GM18499 (cell line): ENCODE data around the gene UBA1.

Experiments
- ATAC-seq: cut with Tn5 transposase; IDR thresholded peaks from one replicate; pipeline ENCODE4 v1.9.1; 2021; ENCODE audit warnings: moderate number of reproducible peaks; ENCODE audit not compliant: insufficient read depth, unreplicated experiment

Gene UBA1

GRCh38 chrX:47169726-47170515 is 23.7 kb upstream of the UBA1 start:
- no peak for ATAC-seq

- no peak for ATAC-seq
These were observed 22.6 kb upstream of the UBA1 start for GRCh38 chrX:47170861-47171692.

DNA sequence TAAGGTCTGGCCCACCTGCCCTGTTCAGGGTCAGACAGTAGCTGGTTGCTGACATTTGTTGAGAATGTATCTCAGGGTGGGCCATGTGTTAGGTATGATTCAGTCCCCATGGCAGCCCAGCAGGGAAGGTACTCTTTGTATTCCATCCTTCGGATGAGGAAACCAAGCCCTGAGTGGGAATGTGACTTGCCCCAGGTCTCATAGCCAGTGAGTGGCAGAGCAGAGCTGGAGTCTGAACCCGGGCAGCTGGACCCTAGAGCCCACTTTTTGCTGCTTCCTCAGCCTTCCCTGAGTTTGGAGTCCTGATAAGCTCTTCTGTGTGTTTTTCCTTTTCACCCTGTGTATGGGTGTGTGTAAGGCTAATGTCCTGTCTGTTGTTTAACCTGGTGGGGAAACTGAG is 21.6 kb upstream of the UBA1 start:
- ATAC-seq, result no peak

GRCh38 chrX:47172549-47172948 is 21.1 kb upstream of the UBA1 start:
- ATAC-seq, result no peak

DNA sequence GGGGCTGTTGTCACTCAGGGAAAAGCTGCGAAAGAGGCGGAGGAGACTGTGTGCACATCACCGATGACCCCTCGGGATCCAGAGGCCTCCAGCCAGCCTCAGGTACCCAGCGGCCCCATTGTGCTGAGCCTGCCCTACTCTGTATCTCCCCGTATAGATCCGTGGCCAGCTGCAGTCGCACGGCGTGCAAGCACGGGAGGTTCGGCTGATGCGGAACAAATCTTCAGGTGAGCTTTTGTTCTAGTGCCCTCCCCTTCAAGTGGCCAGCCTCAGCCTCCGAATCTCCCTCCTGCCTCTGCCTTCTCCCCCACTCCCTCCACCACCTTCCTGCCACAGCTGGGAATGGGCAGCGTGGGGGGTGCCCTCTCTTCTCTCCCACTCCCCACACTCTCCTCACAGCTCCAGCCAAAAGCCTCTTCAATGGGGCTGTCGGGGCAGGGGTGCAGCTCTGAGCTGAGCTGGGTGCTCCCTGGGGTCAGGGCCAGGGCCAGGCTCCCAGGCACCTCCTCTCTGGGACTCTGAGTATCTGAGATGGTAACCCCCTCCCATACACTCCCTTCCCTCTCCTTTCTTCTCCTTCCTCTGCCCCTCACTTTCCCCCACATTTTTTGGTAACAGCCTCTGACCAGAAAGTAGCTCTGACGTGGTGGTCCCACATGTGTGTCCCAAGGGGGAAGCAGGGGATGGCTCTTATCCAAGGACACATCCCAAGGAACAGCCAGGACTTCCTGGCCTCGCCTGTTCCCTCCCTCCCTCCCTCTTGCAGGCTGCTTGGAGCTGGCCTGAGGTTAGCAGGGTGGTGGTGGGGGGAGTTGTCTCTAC is 20.4 kb upstream of the UBA1 start:
- ATAC-seq, result no peak

DNA sequence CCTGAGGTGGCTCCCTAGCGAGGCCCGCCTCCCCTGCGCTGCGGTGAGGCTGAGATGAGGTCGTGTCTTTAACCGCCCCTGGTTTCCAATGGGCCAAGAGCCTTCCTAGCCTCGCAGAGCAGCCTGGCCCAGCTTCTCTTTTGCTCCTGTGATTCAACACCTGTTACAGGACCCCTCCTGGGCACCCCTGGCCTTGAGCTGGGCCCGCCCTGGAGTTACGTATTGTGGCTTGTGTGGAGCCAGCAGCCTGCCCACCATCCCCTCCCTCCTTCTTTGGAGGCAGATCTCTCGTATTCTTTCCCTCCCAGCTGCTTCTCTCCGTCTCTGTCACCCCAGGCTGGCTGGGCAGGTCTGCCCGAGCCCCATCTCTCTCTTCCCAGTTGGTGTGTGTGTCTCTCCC is 19.3 kb upstream of the UBA1 start:
- no peak for ATAC-seq

GRCh38 chrX:47174846-47175587 is 18.6 kb upstream of the UBA1 start:
- ATAC-seq, result no peak

DNA sequence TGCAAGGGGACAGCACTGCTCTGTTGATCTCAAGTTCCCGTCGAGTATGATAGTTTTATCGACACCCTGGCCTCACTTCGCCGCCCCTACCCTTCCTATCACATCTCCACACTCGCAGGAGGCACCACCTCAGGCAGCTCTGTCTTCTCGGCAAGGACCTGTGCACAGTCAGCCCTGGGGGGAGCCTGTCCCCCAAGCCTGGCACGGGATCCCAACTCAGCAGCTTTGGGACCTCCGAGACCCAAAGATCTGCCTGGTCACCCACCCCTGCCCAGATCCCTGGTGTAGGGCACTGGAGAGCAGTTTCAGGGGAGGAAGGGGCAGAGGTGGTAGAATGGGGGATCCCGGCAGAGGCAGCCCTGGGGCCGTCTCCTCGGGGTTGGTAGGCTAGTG is 18.0 kb upstream of the UBA1 start:
- no peak for ATAC-seq

DNA sequence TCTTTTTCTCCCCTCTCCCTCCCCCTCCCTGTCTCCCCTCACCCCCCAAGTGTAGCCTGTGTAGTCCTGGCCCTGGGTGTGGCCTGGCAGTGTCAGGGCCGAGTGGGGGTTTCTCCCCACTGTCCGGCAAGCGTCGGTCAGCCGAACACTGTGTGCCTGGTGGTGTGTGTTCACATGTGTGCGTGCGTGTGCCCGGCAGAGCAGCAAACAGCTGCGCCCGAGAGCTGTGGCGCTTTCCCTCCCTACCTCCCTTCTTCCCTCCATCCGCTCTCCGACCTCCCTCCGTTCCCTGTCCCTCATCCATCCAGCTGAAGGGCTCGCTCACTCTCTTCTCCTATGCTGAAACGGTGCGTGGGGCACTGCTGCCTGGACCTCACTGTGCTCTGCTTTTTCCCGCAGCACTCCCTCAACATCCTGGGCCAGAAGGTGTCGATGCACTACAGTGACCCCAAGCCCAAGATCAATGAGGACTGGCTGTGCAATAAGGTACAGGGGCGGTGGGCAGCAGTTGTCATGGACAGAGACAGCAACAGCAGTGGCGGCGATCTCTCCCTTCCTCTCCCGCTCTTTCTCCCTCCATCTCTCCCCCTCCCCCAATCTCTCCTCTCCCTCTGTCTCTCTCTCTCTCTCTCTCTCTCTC is 17.4 kb upstream of the UBA1 start:
- ATAC-seq, result no peak

DNA sequence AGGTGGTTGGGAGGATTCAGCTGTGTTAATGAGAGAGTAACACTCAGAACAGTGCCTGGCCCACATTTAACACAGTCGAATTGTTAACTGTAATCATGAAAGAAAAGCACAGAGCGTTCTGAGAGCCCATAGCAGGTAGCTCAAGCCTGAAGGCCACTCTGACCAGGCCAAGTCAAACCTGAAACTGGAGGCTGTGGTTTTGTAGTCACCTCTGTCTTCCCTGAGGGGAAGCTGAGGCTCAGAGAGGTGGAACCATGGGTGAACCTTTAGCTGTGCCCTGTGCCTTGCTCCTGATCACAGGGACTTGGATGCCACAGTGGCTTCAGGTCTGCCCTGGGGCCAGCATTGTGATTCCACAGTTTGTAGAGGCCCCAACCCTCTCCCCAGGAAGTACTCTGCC is 16.6 kb upstream of the UBA1 start:
- ATAC-seq, result no peak

DNA sequence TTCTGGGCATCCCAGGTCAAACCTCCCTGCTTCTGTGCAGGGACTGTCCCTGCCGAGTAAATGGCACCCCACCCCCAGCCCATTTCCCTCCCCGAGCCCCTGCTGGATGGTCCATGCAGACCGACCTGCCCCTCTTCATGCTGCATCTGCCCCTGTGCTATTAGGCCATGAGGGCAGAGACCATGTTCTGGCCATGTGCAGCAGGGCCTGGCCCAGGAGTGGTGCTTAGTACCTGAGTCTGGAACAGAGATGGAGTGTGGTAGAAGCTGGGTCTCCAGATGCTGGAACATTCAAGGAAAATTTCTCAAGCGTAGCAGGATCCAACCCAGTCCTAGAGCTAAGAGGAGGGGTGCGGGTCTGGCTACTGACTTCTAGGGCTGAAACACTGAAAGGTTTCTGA is 15.3 kb upstream of the UBA1 start:
- ATAC-seq, result no peak

DNA sequence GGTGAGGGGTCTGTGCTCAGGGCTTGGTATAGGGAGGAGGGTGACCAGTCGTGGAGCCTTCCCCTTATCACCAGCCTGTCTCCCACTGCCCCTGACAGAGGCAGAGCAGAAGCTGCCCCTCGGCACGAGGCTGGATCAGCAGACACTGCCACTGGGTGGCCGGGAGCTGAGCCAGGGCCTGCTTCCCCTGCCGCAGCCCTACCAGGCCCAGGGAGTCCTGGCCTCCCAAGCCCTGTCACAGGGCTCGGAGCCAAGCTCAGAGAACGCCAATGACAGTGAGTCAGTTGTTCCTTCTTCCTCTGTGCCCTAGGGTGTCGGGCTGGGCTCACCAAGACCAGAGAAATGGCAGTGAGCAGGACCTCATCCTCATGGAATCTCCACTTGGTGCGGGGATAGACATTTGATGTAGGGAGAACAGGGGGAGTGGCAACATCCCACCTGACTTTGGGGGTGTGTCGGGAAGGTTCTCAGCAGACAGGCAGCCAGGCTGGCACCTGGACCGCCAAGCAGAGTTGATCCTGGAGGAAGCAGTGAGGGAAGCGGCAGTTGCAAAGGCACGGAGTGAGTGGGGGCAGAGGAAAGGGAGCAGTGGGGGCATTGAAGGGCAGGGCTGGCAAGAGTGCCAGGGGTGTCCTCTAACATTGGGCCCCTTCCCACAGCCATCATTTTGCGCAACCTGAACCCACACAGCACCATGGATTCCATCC is 14.3 kb upstream of the UBA1 start:
- no peak for ATAC-seq

- no peak for ATAC-seq
These were observed 13.7 kb upstream of the UBA1 start for GRCh38 chrX:47179928-47180255.

- ATAC-seq, result no peak
These were observed 13.3 kb upstream of the UBA1 start for GRCh38 chrX:47180346-47180745.

DNA sequence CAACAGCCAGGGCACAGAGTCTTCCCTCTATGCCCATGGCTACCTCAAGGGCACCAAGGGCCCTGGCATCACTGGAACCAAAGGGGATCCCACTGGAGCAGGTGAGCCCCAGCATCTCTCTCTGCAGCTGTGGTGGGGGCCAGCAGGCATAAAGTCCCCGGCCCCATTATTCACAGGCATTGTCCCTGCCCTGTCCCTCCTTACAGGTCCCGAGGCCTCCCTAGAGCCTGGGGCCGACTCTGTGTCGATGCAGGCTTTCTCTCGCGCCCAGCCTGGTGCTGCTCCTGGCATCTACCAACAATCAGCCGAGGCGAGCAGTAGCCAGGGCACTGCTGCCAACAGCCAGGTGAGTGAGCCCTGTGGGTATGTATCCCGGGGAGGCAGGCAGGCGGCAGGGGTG is 12.3 kb upstream of the UBA1 start:
- ATAC-seq, result no peak

GRCh38 chrX:47182106-47182700 is 11.4 kb upstream of the UBA1 start:
- no peak for ATAC-seq

DNA sequence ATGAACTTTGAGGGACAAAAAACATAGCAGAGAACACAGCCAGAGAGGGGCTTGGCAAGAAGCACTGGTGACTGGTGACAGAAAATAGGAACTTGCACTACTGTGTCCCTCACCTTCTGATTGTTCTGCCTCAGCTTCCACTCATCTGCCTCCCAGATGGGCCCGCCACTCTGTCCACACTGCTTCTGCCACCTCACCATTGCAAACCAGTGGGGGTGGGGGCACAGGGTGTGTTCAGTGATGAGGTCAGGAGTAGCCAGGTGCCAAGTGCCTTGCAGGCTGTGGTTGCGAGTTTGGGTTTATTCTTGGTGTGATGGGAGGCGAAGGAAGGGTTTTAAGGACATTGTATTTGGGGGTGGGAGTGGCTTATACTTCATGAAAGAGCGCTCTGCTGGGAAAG is 9.1 kb upstream of the UBA1 start:
- ATAC-seq, result no peak

DNA sequence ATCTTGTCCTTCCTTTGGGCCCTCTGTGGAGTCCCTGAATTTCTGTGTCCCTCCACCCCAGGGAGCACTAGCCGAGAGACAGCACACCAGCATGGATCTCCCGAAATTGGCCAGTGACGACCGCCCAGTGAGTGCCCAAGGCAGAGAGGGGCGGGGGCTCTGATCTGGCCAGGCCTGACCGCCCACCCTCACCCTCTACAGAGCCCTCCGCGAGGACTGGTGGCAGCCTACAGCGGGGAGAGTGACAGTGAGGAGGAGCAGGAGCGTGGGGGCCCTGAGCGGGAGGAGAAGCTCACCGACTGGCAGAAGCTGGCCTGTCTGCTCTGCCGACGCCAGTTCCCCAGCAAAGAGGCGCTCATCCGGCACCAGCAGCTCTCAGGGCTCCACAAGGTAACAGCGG is 8.4 kb upstream of the UBA1 start:
- no peak for ATAC-seq
